ENCODE measurements around the gene NR6A1.

DNA sequence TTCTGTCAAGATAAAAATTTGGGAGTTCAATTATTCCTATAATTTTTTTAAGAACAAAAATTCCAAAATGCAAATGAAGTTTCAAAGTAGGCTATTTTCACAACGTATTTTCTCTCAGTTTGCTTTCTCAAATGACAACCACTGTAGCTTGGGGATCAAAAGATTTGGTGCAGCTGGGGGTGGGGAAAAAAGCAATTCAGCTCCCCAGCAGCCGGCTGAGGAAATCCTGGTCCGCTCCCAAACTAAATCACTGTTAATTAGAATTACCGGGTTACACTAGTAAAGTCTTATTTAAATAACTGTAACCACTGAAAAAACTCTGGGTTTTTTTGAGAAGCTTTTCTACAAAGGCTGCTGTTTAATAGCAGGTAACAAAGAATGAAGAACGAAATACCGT is 5.7 kb downstream of the NR6A1 start:
- TF ChIP-seq, protein P1, sequence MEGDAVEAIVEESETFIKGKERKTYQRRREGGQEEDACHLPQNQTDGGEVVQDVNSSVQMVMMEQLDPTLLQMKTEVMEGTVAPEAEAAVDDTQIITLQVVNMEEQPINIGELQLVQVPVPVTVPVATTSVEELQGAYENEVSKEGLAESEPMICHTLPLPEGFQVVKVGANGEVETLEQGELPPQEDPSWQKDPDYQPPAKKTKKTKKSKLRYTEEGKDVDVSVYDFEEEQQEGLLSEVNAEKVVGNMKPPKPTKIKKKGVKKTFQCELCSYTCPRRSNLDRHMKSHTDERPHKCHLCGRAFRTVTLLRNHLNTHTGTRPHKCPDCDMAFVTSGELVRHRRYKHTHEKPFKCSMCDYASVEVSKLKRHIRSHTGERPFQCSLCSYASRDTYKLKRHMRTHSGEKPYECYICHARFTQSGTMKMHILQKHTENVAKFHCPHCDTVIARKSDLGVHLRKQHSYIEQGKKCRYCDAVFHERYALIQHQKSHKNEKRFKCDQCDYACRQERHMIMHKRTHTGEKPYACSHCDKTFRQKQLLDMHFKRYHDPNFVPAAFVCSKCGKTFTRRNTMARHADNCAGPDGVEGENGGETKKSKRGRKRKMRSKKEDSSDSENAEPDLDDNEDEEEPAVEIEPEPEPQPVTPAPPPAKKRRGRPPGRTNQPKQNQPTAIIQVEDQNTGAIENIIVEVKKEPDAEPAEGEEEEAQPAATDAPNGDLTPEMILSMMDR (IDR thresholded peaks at IDR 0.05): no peak
- no peak for TF ChIP-seq ZFX (IDR thresholded peaks at IDR 0.05; ENCODE audit: borderline replicate concordance)

Measured in 22Rv1 (cell line).